Liver (tissue), 9 donors: ENCODE measurements around the gene HEG1. TPM values are rescaled to one million over a fixed set of nuclear protein-coding genes. Genes with fewer than 3 reads are reported as not detected.

Source experiments
- DNase-seq: peaks from one replicate; pipeline ENCODE4 v3.0.0-alpha.2; 2017; ENCODE audit warnings: low spot score
- H3K27ac ChIP-seq, 2 donors: one replicate each; pipeline ENCODE4 v1.7.0; 2013; ENCODE audit warnings: inconsistent platforms in 2 of 2, low read length in 2 of 2, control low read depth in 1 of 2, low read depth in 1 of 2, mild to moderate bottlenecking in 1 of 2
- H3K27me3 ChIP-seq, 4 donors: one replicate each; pipeline versions ENCODE4 v1.6.1 to v1.7.0; 2013; ENCODE audit warnings: low read length in 3 of 4, inconsistent platforms in 1 of 4, mild to moderate bottlenecking in 1 of 4, moderate library complexity in 1 of 4; ENCODE audit not compliant: control insufficient read depth in 4 of 4, insufficient read depth in 4 of 4
- H3K36me3 ChIP-seq, 4 donors: one replicate each; pipeline versions ENCODE4 v1.6.1 to v1.7.0; 2013; ENCODE audit warnings: low read length in 3 of 4, mild to moderate bottlenecking in 3 of 4, low read depth in 1 of 4, moderate library complexity in 1 of 4; ENCODE audit not compliant: control insufficient read depth in 4 of 4, insufficient read depth in 3 of 4
- H3K4me1 ChIP-seq, 4 donors: one replicate each; pipeline versions ENCODE4 v1.6.1 to v1.7.0; 2013; ENCODE audit warnings: low read length in 3 of 4, mild to moderate bottlenecking in 3 of 4, moderate library complexity in 1 of 4; ENCODE audit not compliant: control insufficient read depth in 4 of 4, insufficient read depth in 4 of 4
- H3K4me3 ChIP-seq, 3 donors: one replicate each; pipeline versions ENCODE4 v1.6.1 to v1.7.0; 2013; ENCODE audit warnings: low read length in 3 of 3, control low read depth in 1 of 3, low read depth in 1 of 3, mild to moderate bottlenecking in 1 of 3
- H3K9ac ChIP-seq, 2 donors: one replicate each; pipeline ENCODE4 v1.7.0; 2013; ENCODE audit warnings: low read length in 2 of 2, mild to moderate bottlenecking in 2 of 2, moderate library complexity in 2 of 2, control low read depth in 1 of 2, low read depth in 1 of 2
- H3K9me3 ChIP-seq, 4 donors: one replicate each; pipeline versions ENCODE4 v1.6.1 to v1.7.0; 2013; ENCODE audit warnings: low read length in 3 of 4; ENCODE audit not compliant: control insufficient read depth in 4 of 4
- ATF3 ChIP-seq: IDR thresholded peaks from 2 replicates; pipeline ENCODE4 v1.6.1; 2016; ENCODE audit warnings: antibody characterized with exemption
- CTCF ChIP-seq: fragments of 150-350 bp; IDR thresholded peaks from 2 replicates; pipeline ENCODE4 v1.5.1; 2017; ENCODE audit warnings: improper control_type of control experiment, low read depth, low read length; ENCODE audit not compliant: missing input control
- EGR1 ChIP-seq, 2 donors: IDR thresholded peaks; 2 replicates each; pipeline ENCODE4 v1.6.1; 2016 to 2018; ENCODE audit warnings: antibody characterized with exemption in 2 of 2, low read depth in 2 of 2
- FOXA1 ChIP-seq: IDR thresholded peaks from 2 replicates; pipeline ENCODE4 v1.6.1; 2016; ENCODE audit warnings: antibody characterized with exemption
- FOXA2 ChIP-seq: IDR thresholded peaks from 2 replicates; pipeline ENCODE4 v1.6.1; 2016; ENCODE audit warnings: antibody characterized with exemption
- HNF4A ChIP-seq, 2 donors: conservative IDR thresholded peaks; 2 replicates each; pipeline ENCODE4 v1.6.1; 2016; ENCODE audit warnings: antibody characterized with exemption in 2 of 2, mild to moderate bottlenecking in 2 of 2
- HNF4G ChIP-seq: IDR thresholded peaks from 2 replicates; pipeline ENCODE4 v1.6.1; 2016; ENCODE audit warnings: antibody characterized with exemption
- JUND ChIP-seq, 2 donors: IDR thresholded peaks; 2 replicates each; pipeline ENCODE4 v1.6.1; 2016; ENCODE audit warnings: antibody characterized with exemption in 2 of 2
- NR2F2 ChIP-seq: IDR thresholded peaks from 2 replicates; pipeline ENCODE4 v1.6.1; 2016; ENCODE audit warnings: antibody characterized with exemption
- RAD21 ChIP-seq, 2 donors: IDR thresholded peaks; 2 replicates each; pipeline ENCODE4 v1.6.1; 2016; ENCODE audit warnings: antibody characterized with exemption in 2 of 2, mild to moderate bottlenecking in 2 of 2
- RXRA ChIP-seq, 2 donors: IDR thresholded peaks; 2 replicates each; pipeline ENCODE4 v1.6.1; 2017 to 2018; ENCODE audit warnings: antibody characterized with exemption in 2 of 2, mild to moderate bottlenecking in 1 of 2
- SP1 ChIP-seq: IDR thresholded peaks from 2 replicates; pipeline ENCODE4 v1.6.1; 2018; ENCODE audit warnings: antibody characterized with exemption, mild to moderate bottlenecking
- TAF1 ChIP-seq: conservative IDR thresholded peaks from 2 replicates; pipeline ENCODE4 v1.6.1; 2016; ENCODE audit warnings: antibody characterized with exemption, mild to moderate bottlenecking
- ZBTB33 ChIP-seq: IDR thresholded peaks from 2 replicates; pipeline ENCODE4 v1.6.1; 2016; ENCODE audit warnings: antibody characterized with exemption
- WGBS: extraction: QIAGEN DNeasy Blood & Tissue Kit; methylation state at CpG from one replicate; pipeline ENCODE4 v1.1.7; 2013; 5-methylcytosine and 5-hydroxymethylcytosine counted together
- polyA plus RNA-seq, 2 donors: library from polyadenylated mRNA; stranded (reverse) in 1 of 2; unstranded in 1 of 2; fragments of 200-250 nt in 1 of 2; fragments of >200 nt in 1 of 2; fragmentation: Nextera tagmentation in 1 of 2; extraction: Ambion mirVana in 1 of 2; gene quantifications; one replicate each; pipeline versions ENCODE4 v1.2.1 to v1.2.3, GENCODE V29; 2013 to 2015
- total RNA-seq, 2 donors: library from RNA; depleted of rRNA; stranded (reverse); fragments of >200 nt; gene quantifications; one replicate each; pipeline ENCODE4 v1.2.3, GENCODE V29; 2014
- TF ChIP-seq, protein P1 (sequence below): IDR thresholded peaks from 2 replicates; pipeline ENCODE4 v1.6.1; 2016; ENCODE audit warnings: antibody characterized with exemption
- TF ChIP-seq, protein P2 (sequence below): IDR thresholded peaks from 2 replicates; pipeline ENCODE4 v1.6.1; 2016; ENCODE audit warnings: antibody characterized with exemption, mild to moderate bottlenecking
- donor health status: healthy.
- donor health status: healthy.
- donor health status: healthy.
- donor health status: healthy.
- donor health status: healthy.

Gene HEG1
- total and polyA plus RNA-seq, 4 donors, result 1.4 to 16.0 (median 5.3) TPM

GRCh38 chr3:124928333-124929202 is 127.2 kb downstream of the HEG1 start (continued):
- TF ChIP-seq CTCF (peak; percentile 72), ZBTB33 (no peak), JUND (IDR thresholded peaks at IDR 0.05) (no peak), TAF1 (no peak), FOXA1 (no peak)

GRCh38 chr3:124927574-124928045 is 128.2 kb downstream of the HEG1 start:
- no peak for DNase-seq
- Histone ChIP-seq H3K4me1 (peaks cover 0 to 9% (median 0%) of the 10 kb centered on the region in 4 donors), H3K4me3 (no peak overlapping the region), H3K27me3 (no peaks in the 10 kb centered on the region), H3K9me3 (no peaks in the 10 kb centered on the region), H3K27ac (no peak overlapping the region), H3K36me3 (no peaks in the 10 kb centered on the region), H3K9ac (no peak overlapping the region)
- TF ChIP-seq CTCF, result no peak
- TF ChIP-seq HNF4G, result no peak
- TF ChIP-seq JUND (IDR thresholded peaks at IDR 0.05), result no peak
- no peak for TF ChIP-seq SP1
- TF ChIP-seq HNF4A (conservative IDR thresholded peaks at IDR 0.05), result no peak
- no peak for TF ChIP-seq FOXA1
- no peak for TF ChIP-seq NR2F2
- TF ChIP-seq, protein P1, sequence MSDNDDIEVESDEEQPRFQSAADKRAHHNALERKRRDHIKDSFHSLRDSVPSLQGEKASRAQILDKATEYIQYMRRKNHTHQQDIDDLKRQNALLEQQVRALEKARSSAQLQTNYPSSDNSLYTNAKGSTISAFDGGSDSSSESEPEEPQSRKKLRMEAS, result no peak
- TF ChIP-seq ZBTB33, result no peak
- TF ChIP-seq EGR1 (IDR thresholded peaks at IDR 0.05; ENCODE audit: low read depth in 2 of 2), result no peak
- TF ChIP-seq ATF3, result no peak
- no peak for TF ChIP-seq RXRA (IDR thresholded peaks at IDR 0.05)
- no peak for TF ChIP-seq FOXA2
- TF ChIP-seq, protein P2, sequence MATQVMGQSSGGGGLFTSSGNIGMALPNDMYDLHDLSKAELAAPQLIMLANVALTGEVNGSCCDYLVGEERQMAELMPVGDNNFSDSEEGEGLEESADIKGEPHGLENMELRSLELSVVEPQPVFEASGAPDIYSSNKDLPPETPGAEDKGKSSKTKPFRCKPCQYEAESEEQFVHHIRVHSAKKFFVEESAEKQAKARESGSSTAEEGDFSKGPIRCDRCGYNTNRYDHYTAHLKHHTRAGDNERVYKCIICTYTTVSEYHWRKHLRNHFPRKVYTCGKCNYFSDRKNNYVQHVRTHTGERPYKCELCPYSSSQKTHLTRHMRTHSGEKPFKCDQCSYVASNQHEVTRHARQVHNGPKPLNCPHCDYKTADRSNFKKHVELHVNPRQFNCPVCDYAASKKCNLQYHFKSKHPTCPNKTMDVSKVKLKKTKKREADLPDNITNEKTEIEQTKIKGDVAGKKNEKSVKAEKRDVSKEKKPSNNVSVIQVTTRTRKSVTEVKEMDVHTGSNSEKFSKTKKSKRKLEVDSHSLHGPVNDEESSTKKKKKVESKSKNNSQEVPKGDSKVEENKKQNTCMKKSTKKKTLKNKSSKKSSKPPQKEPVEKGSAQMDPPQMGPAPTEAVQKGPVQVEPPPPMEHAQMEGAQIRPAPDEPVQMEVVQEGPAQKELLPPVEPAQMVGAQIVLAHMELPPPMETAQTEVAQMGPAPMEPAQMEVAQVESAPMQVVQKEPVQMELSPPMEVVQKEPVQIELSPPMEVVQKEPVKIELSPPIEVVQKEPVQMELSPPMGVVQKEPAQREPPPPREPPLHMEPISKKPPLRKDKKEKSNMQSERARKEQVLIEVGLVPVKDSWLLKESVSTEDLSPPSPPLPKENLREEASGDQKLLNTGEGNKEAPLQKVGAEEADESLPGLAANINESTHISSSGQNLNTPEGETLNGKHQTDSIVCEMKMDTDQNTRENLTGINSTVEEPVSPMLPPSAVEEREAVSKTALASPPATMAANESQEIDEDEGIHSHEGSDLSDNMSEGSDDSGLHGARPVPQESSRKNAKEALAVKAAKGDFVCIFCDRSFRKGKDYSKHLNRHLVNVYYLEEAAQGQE, result no peak
- TF ChIP-seq RAD21 (IDR thresholded peaks at IDR 0.05), result no peak
- TF ChIP-seq TAF1, result no peak
- WGBS, result 94% methylated on average over 2 of the region's 2 CpGs
